Measurements from ENCODE around the gene TGFBR3. TPM values are rescaled to one million over a fixed set of nuclear protein-coding genes. Genes with fewer than 3 reads are reported as not detected.
A peak's percentile ranks its signal among the peaks of the same experiment; 100 is the strongest.

Gene TGFBR3
- total and polyA plus RNA-seq, 7 donors, result 1.2 to 170 (median 92.2) TPM

GRCh38 chr1:91717839-91718238 is 168.1 kb downstream of the TGFBR3 start:
- intact Hi-C loops (cut with DNase I), result loop anchor here (10.0 kb wide), 1 partner anchor 203 kb away; no protein-coding TSS in a partner anchor
- 85 to 89% methylated on average over 2 of the region's 2 CpGs for WGBS, 2 donors
- Histone ChIP-seq H3K27me3 (no peaks in the 10 kb centered on the region), H3K36me3 (peaks cover 5 to 77% (median 25%) of the 10 kb centered on the region in 4 donors), H3K27ac (peak overlapping the region in 1 of 4 donors; percentile 6), H3K4me3 (no peak overlapping the region), H3K4me1 (peaks cover 0 to 16% (median 13%) of the 10 kb centered on the region in 4 donors), H3K9me3 (no peaks in the 10 kb centered on the region)
- TF ChIP-seq EP300 (IDR thresholded peaks at IDR 0.05) (no peak), POLR2AphosphoS5 (IDR thresholded peaks at IDR 0.05) (no peak), CTCF (IDR thresholded peaks at IDR 0.05) (no peak), POLR2A (IDR thresholded peaks at IDR 0.05) (no peak)
- no peak for DNase-seq

GRCh38 chr1:91716339-91716738 is 169.6 kb downstream of the TGFBR3 start:
- peaks cover 5 to 79% (median 25%) of the 10 kb centered on the region in 4 donors for H3K36me3 ChIP-seq

GRCh38 chr1:91715416-91716000 is 170.4 kb downstream of the TGFBR3 start:
- Histone ChIP-seq H3K36me3 (peaks cover 5 to 78% (median 25%) of the 10 kb centered on the region in 4 donors), H3K4me1 (peaks cover 3 to 39% (median 37%) of the 10 kb centered on the region in 4 donors), H3K4me3 (no peak overlapping the region), H3K27ac (peak overlapping the region in 3 of 4 donors; percentile 4 to 89 (median 88)), H3K9me3 (no peaks in the 10 kb centered on the region), H3K27me3 (no peaks in the 10 kb centered on the region)
- intact Hi-C loops (cut with DNase I), result loop anchor here (10.0 kb wide), 1 partner anchor 201 kb away; no protein-coding TSS in a partner anchor
- TF ChIP-seq EP300 (IDR thresholded peaks at IDR 0.05), result no peak
- WGBS, 2 donors, result 95 to 96% methylated on average over 2 of the region's 2 CpGs
- no peak for DNase-seq

More at GRCh38 chr1:91716339-91716738, 169.6 kb downstream of the TGFBR3 start:
- intact Hi-C loops (cut with DNase I), result loop anchor here (10.0 kb wide), 1 partner anchor 202 kb away; no protein-coding TSS in a partner anchor
- no peak for TF ChIP-seq POLR2AphosphoS5 (IDR thresholded peaks at IDR 0.05)
- no peak for TF ChIP-seq POLR2A (IDR thresholded peaks at IDR 0.05)
- TF ChIP-seq EP300 (IDR thresholded peaks at IDR 0.05), result no peak
- no peak for TF ChIP-seq CTCF (IDR thresholded peaks at IDR 0.05)
- Histone ChIP-seq H3K4me1 (peaks cover 1 to 31% (median 28%) of the 10 kb centered on the region in 4 donors), H3K9me3 (no peaks in the 10 kb centered on the region), H3K4me3 (no peak overlapping the region), H3K27me3 (no peaks in the 10 kb centered on the region), H3K27ac (peak overlapping the region in 2 of 4 donors; percentile 4 to 89)
- WGBS, 2 donors, result 89 to 94% methylated on average over 3 of the region's 3 CpGs
- no peak for DNase-seq

GRCh38 chr1:91714867-91715381 is 171.0 kb downstream of the TGFBR3 start:
- 88 to 89% methylated on average over 8 of the region's 8 CpGs for WGBS, 2 donors
- H3K4me1 ChIP-seq, result peaks cover 3 to 44% (median 41%) of the 10 kb centered on the region in 4 donors
- intact Hi-C loops (cut with DNase I), result loop anchor here (10.0 kb wide), 1 partner anchor 200 kb away; no protein-coding TSS in a partner anchor
- DNase-seq, result no peak
- no peak overlapping the region for H3K4me3 ChIP-seq
- peaks cover 7 to 78% (median 23%) of the 10 kb centered on the region in 4 donors for H3K36me3 ChIP-seq
- no peaks in the 10 kb centered on the region for H3K9me3 ChIP-seq
- H3K27me3 ChIP-seq, result no peaks in the 10 kb centered on the region
- H3K27ac ChIP-seq, result peak overlapping the region; percentile 80 to 89 (median 85)
- TF ChIP-seq POLR2AphosphoS5 (IDR thresholded peaks at IDR 0.05), result no peak
- no peak for TF ChIP-seq CTCF (IDR thresholded peaks at IDR 0.05)
- TF ChIP-seq EP300 (IDR thresholded peaks at IDR 0.05), result no peak
- no peak for TF ChIP-seq POLR2A (IDR thresholded peaks at IDR 0.05)
